Caco-2 (cell line): Measurements from ENCODE around the gene SRRM2. TPM values are rescaled to one million over a fixed set of nuclear protein-coding genes. Genes with fewer than 3 reads are reported as not detected.
A peak's percentile ranks its signal among the peaks of the same experiment; 100 is the strongest.

ENCODE experiments used
- BruUV-seq: library from RNA; stranded (reverse); fragments of 400-500 nt; replicated peaks from 2 replicates; lab custom pipeline; 2021; lab: Mats Ljungman, UMichigan
- CTCF ChIA-PET: fragments of 300-600 bp; sonication (Branson Sonifier 250); formaldehyde crosslinking; loops from one replicate; lab custom pipeline; 2022; ENCODE audit warnings: antibody characterized with exemption; lab: Charles Lee
- POLR2A ChIA-PET: fragments of 300-600 bp; sonication (Branson Sonifier 250); formaldehyde crosslinking; loops from one replicate; lab custom pipeline; 2022; ENCODE audit warnings: antibody characterized with exemption; lab: Charles Lee
- DNase-seq, 2 experiments: peaks; one replicate each; pipeline versions ENCODE4 v3.0.0 to v3.0.0-alpha.2; 2020 to 2022
- H3K27me3 ChIP-seq: replicated peaks from 2 replicates; pipeline ENCODE4 v1.6.0; 2011; ENCODE audit warnings: low read length; ENCODE audit not compliant: control insufficient read depth, insufficient read depth
- H3K36me3 ChIP-seq: 2 replicates; pipeline ENCODE4 v1.5.1; 2011; ENCODE audit warnings: low read length; ENCODE audit not compliant: control insufficient read depth, insufficient read depth
- H3K4me1 ChIP-seq: fragments of 250-450 bp; sonication (Bioruptor Pico); 2 replicates; pipeline ENCODE4 v1.5.1; 2020; ENCODE audit warnings: mild to moderate bottlenecking
- H3K4me3 ChIP-seq: 2 replicates; pipeline ENCODE4 v1.5.1; 2011; ENCODE audit warnings: low read depth, mild to moderate bottlenecking, control low read depth, low read length
- H3K9me3 ChIP-seq: fragments of 250-450 bp; sonication (Bioruptor Pico); 2 replicates; pipeline ENCODE4 v1.5.1; 2020; ENCODE audit warnings: mild to moderate bottlenecking, moderate library complexity
- H3K27ac Mint-ChIP-seq: one replicate; pipeline ENCODE4 v1.8.0; 2022; ENCODE audit warnings: mixed read lengths; ENCODE audit not compliant: unreplicated experiment
- H3K27me3 Mint-ChIP-seq: one replicate; pipeline ENCODE4 v1.8.0; 2022; ENCODE audit warnings: mixed read lengths; ENCODE audit not compliant: insufficient read depth, unreplicated experiment
- H3K36me3 Mint-ChIP-seq: one replicate; pipeline ENCODE4 v1.8.0; 2022; ENCODE audit warnings: mild to moderate bottlenecking, mixed read lengths; ENCODE audit not compliant: insufficient read depth, unreplicated experiment
- H3K4me1 Mint-ChIP-seq: one replicate; pipeline ENCODE4 v1.8.0; 2022; ENCODE audit warnings: low read depth, mixed read lengths; ENCODE audit not compliant: unreplicated experiment
- H3K4me3 Mint-ChIP-seq: one replicate; pipeline ENCODE4 v1.8.0; 2022; ENCODE audit warnings: mild to moderate bottlenecking, moderate library complexity, mixed read lengths; ENCODE audit not compliant: unreplicated experiment
- H3K9me3 Mint-ChIP-seq: one replicate; pipeline ENCODE4 v1.8.0; 2022; ENCODE audit warnings: mixed read lengths; ENCODE audit not compliant: unreplicated experiment
- CTCF ChIP-seq, 2 experiments: fragments of 200-600 bp in 1 of 2; IDR thresholded peaks; 1 replicate in 1 of 2; 2 replicates in 1 of 2; pipeline versions ENCODE4 v1.5.1 to v1.8.0; 2011 to 2022; ENCODE audit warnings: antibody characterized with exemption in 1 of 2, control low read depth in 1 of 2, inconsistent platforms in 1 of 2, low read depth in 1 of 2, low read length in 1 of 2, mild to moderate bottlenecking in 1 of 2, moderate library complexity in 1 of 2; ENCODE audit not compliant: insufficient read depth in 1 of 2, severe bottlenecking in 1 of 2, unreplicated experiment in 1 of 2
- intact Hi-C: fragments of 100-400 bp; cut with micrococcal nuclease; formaldehyde crosslinking; loops from one replicate; pipeline ENCODE4 v1.10.0; 2022; ENCODE audit not compliant: unreplicated experiment
- total RNA-seq: library from RNA; stranded (reverse); gene quantifications from 2 replicates; pipeline ENCODE4 v1.2.3, GENCODE V29; 2022

SRRM2 gene
- total RNA-seq, 1 experiment from 2014 or later, result 332 TPM

DNA sequence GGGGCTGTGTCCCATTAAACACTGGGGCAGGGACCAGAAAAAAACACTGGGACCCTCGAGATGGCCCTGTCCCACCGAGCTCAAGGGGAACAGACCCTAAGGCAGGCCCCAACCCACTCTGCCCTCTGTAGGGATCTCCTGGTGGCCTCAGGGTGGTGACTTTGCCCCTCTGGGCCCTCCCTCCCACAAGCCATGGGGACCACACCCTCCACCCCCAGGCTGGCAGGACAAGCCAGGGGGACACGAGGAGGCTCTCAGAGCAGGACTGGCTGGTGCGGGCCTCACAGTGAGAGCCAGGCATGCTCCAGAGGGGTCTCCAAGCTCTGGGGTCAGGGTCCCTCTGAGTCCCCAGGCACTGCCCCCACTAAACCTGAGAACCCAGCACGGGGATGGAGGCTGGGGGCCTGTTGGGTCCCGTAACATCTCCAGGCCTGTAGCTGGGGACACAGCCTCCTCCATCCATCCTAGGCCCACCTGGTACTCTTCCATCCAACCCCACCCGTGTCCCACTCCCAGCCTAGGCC is 14.5 kb upstream of the SRRM2 start:
- no peaks in the 10 kb centered on the region for H3K9me3 Mint-ChIP-seq
- no peaks in the 10 kb centered on the region for H3K36me3 Mint-ChIP-seq
- intact Hi-C loops, result no loop called here
- DNase-seq, result no peak
- no peaks in the 10 kb centered on the region for H3K27me3 Mint-ChIP-seq
- H3K27me3 ChIP-seq, result no peaks in the 10 kb centered on the region
- no TSS peak for BruUV-seq
- H3K4me1 Mint-ChIP-seq, result no peaks in the 10 kb centered on the region
- H3K36me3 ChIP-seq, result no peaks in the 10 kb centered on the region
- ChIA-PET CTCF (interaction anchor here (0.6 kb wide), 1 partner anchor 22 kb away, joined by 3 read pairs; no protein-coding TSS in a partner anchor), POLR2A (interaction anchor here (1.7 kb wide), 1 partner anchor 14 kb away, joined by 5 read pairs; the partner anchor contains the start of gene SRRM2)
- no peak for TF ChIP-seq CTCF (IDR thresholded peaks at IDR 0.05; ENCODE audit: insufficient read depth in 1 of 2, low read depth in 1 of 2, low read length in 1 of 2, severe bottlenecking in 1 of 2, unreplicated experiment in 1 of 2)
- no peak overlapping the region for H3K4me3 ChIP-seq
- no peak overlapping the region for H3K4me3 Mint-ChIP-seq
- H3K9me3 ChIP-seq, result no peaks in the 10 kb centered on the region
- H3K4me1 ChIP-seq, result no peaks in the 10 kb centered on the region
- no peak overlapping the region for H3K27ac Mint-ChIP-seq

- no peak for TF ChIP-seq CTCF (IDR thresholded peaks at IDR 0.05; ENCODE audit: insufficient read depth in 1 of 2, low read depth in 1 of 2, low read length in 1 of 2, severe bottlenecking in 1 of 2, unreplicated experiment in 1 of 2)
- no peak overlapping the region for H3K4me3 ChIP-seq
- POLR2A ChIA-PET, result interaction anchor here (1.7 kb wide), 1 partner anchor 13 kb away, joined by 5 read pairs; the partner anchor contains the start of gene SRRM2
- H3K9me3 ChIP-seq, result no peaks in the 10 kb centered on the region
- Mint-ChIP-seq H3K9me3 (no peaks in the 10 kb centered on the region), H3K27ac (no peak overlapping the region), H3K36me3 (no peaks in the 10 kb centered on the region), H3K27me3 (no peaks in the 10 kb centered on the region), H3K4me1 (no peaks in the 10 kb centered on the region), H3K4me3 (no peak overlapping the region)
- CTCF ChIA-PET, result interaction anchor here (0.6 kb wide), 1 partner anchor 22 kb away, joined by 3 read pairs; no protein-coding TSS in a partner anchor
- no peaks in the 10 kb centered on the region for H3K27me3 ChIP-seq
- BruUV-seq, result no TSS peak
- H3K36me3 ChIP-seq, result no peaks in the 10 kb centered on the region
- H3K4me1 ChIP-seq, result no peaks in the 10 kb centered on the region
- no peak for DNase-seq
- intact Hi-C loops, result no loop called here
Observed at GRCh38 chr16:2738615-2739014, 13.8 kb upstream of the SRRM2 start.

GRCh38 chr16:2739625-2740430 is 12.6 kb upstream of the SRRM2 start:
- Histone ChIP-seq H3K4me1 (no peaks in the 10 kb centered on the region), H3K36me3 (no peaks in the 10 kb centered on the region), H3K27me3 (no peaks in the 10 kb centered on the region), H3K4me3 (no peak overlapping the region), H3K9me3 (no peaks in the 10 kb centered on the region)
- no peak for DNase-seq
- Mint-ChIP-seq H3K36me3 (no peaks in the 10 kb centered on the region), H3K27me3 (no peaks in the 10 kb centered on the region), H3K4me1 (no peaks in the 10 kb centered on the region), H3K4me3 (no peak overlapping the region), H3K9me3 (no peaks in the 10 kb centered on the region), H3K27ac (peak overlapping the region; percentile 53)
- intact Hi-C loops, result no loop called here
- no peak for TF ChIP-seq CTCF (IDR thresholded peaks at IDR 0.05; ENCODE audit: insufficient read depth in 1 of 2, low read depth in 1 of 2, low read length in 1 of 2, severe bottlenecking in 1 of 2, unreplicated experiment in 1 of 2)
- ChIA-PET POLR2A (interaction anchor here (1.7 kb wide), 1 partner anchor 12 kb away, joined by 5 read pairs; the partner anchor contains the start of gene SRRM2), CTCF (no interaction called here)
- no TSS peak for BruUV-seq
